Caco-2 (cell line): ENCODE measurements around the gene GHDC. TPM values are rescaled to one million over a fixed set of nuclear protein-coding genes. Genes with fewer than 3 reads are reported as not detected.

Experiments used
- BruUV-seq: library from RNA; stranded (reverse); fragments of 400-500 nt; replicated peaks from 2 replicates; lab custom pipeline; 2021; lab: Mats Ljungman, UMichigan
- CTCF ChIA-PET: fragments of 300-600 bp; sonication (Branson Sonifier 250); formaldehyde crosslinking; loops from one replicate; lab custom pipeline; 2022; ENCODE audit warnings: antibody characterized with exemption; lab: Charles Lee
- POLR2A ChIA-PET: fragments of 300-600 bp; sonication (Branson Sonifier 250); formaldehyde crosslinking; loops from one replicate; lab custom pipeline; 2022; ENCODE audit warnings: antibody characterized with exemption; lab: Charles Lee
- DNase-seq, 2 experiments: peaks; one replicate each; pipeline versions ENCODE4 v3.0.0 to v3.0.0-alpha.2; 2020 to 2022
- H3K27me3 ChIP-seq: replicated peaks from 2 replicates; pipeline ENCODE4 v1.6.0; 2011; ENCODE audit warnings: low read length; ENCODE audit not compliant: control insufficient read depth, insufficient read depth
- H3K36me3 ChIP-seq: 2 replicates; pipeline ENCODE4 v1.5.1; 2011; ENCODE audit warnings: low read length; ENCODE audit not compliant: control insufficient read depth, insufficient read depth
- H3K4me1 ChIP-seq: fragments of 250-450 bp; sonication (Bioruptor Pico); 2 replicates; pipeline ENCODE4 v1.5.1; 2020; ENCODE audit warnings: mild to moderate bottlenecking
- H3K4me3 ChIP-seq: 2 replicates; pipeline ENCODE4 v1.5.1; 2011; ENCODE audit warnings: low read depth, mild to moderate bottlenecking, control low read depth, low read length
- H3K9me3 ChIP-seq: fragments of 250-450 bp; sonication (Bioruptor Pico); 2 replicates; pipeline ENCODE4 v1.5.1; 2020; ENCODE audit warnings: mild to moderate bottlenecking, moderate library complexity
- H3K27ac Mint-ChIP-seq: one replicate; pipeline ENCODE4 v1.8.0; 2022; ENCODE audit warnings: mixed read lengths; ENCODE audit not compliant: unreplicated experiment
- H3K27me3 Mint-ChIP-seq: one replicate; pipeline ENCODE4 v1.8.0; 2022; ENCODE audit warnings: mixed read lengths; ENCODE audit not compliant: insufficient read depth, unreplicated experiment
- H3K36me3 Mint-ChIP-seq: one replicate; pipeline ENCODE4 v1.8.0; 2022; ENCODE audit warnings: mild to moderate bottlenecking, mixed read lengths; ENCODE audit not compliant: insufficient read depth, unreplicated experiment
- H3K4me1 Mint-ChIP-seq: one replicate; pipeline ENCODE4 v1.8.0; 2022; ENCODE audit warnings: low read depth, mixed read lengths; ENCODE audit not compliant: unreplicated experiment
- H3K4me3 Mint-ChIP-seq: one replicate; pipeline ENCODE4 v1.8.0; 2022; ENCODE audit warnings: mild to moderate bottlenecking, moderate library complexity, mixed read lengths; ENCODE audit not compliant: unreplicated experiment
- H3K9me3 Mint-ChIP-seq: one replicate; pipeline ENCODE4 v1.8.0; 2022; ENCODE audit warnings: mixed read lengths; ENCODE audit not compliant: unreplicated experiment
- CTCF ChIP-seq, 2 experiments: fragments of 200-600 bp in 1 of 2; IDR thresholded peaks; 1 replicate in 1 of 2; 2 replicates in 1 of 2; pipeline versions ENCODE4 v1.5.1 to v1.8.0; 2011 to 2022; ENCODE audit warnings: antibody characterized with exemption in 1 of 2, control low read depth in 1 of 2, inconsistent platforms in 1 of 2, low read depth in 1 of 2, low read length in 1 of 2, mild to moderate bottlenecking in 1 of 2, moderate library complexity in 1 of 2; ENCODE audit not compliant: insufficient read depth in 1 of 2, severe bottlenecking in 1 of 2, unreplicated experiment in 1 of 2
- intact Hi-C: fragments of 100-400 bp; cut with micrococcal nuclease; formaldehyde crosslinking; loops from one replicate; pipeline ENCODE4 v1.10.0; 2022; ENCODE audit not compliant: unreplicated experiment
- total RNA-seq: library from RNA; stranded (reverse); gene quantifications from 2 replicates; pipeline ENCODE4 v1.2.3, GENCODE V29; 2022

Gene GHDC
- total RNA-seq, 1 experiment from 2014 or later: 17.7 TPM

DNA sequence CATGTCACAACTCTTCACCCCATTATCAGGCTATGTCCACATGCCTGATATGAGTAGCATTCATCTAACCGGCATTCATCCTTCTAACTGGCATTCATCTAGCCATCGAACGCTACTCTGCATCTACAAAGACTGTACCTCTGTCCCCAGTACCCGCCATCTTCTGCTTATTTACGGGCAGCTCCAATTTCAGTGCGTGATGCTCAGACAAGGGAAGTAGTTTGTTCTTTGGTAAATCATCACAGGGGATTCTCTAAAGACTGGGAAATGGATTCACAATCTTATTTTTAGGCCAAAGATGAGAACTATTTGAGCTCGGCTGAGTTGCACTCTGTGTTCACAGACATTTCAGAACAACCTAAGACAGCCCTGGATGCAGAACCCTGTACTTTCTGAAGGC lies 42.5 kb upstream of the GHDC start:
- DNase-seq: no peak
- H3K27me3 Mint-ChIP-seq: no peaks in the 10 kb centered on the region
- intact Hi-C loops: no loop called here
- no peaks in the 10 kb centered on the region for H3K27me3 ChIP-seq
- no peaks in the 10 kb centered on the region for H3K36me3 ChIP-seq
- H3K27ac Mint-ChIP-seq: no peak overlapping the region
- no peaks in the 10 kb centered on the region for H3K36me3 Mint-ChIP-seq
- no peaks in the 10 kb centered on the region for H3K9me3 ChIP-seq
- no TSS peak for BruUV-seq
- no peaks in the 10 kb centered on the region for H3K9me3 Mint-ChIP-seq
- ChIA-PET POLR2A (no interaction called here), CTCF (interaction anchor here (1.0 to 2.0 kb wide), 2 partner anchors 14 to 15 kb away, joined by 4 to 8 read pairs; no protein-coding TSS in a partner anchor)
- no peaks in the 10 kb centered on the region for H3K4me1 Mint-ChIP-seq
- H3K4me3 ChIP-seq: no peak overlapping the region
- TF ChIP-seq CTCF (IDR thresholded peaks at IDR 0.05; ENCODE audit: insufficient read depth in 1 of 2, low read depth in 1 of 2, low read length in 1 of 2, severe bottlenecking in 1 of 2, unreplicated experiment in 1 of 2): no peak
- H3K4me1 ChIP-seq: no peaks in the 10 kb centered on the region
- H3K4me3 Mint-ChIP-seq: no peak overlapping the region

DNA sequence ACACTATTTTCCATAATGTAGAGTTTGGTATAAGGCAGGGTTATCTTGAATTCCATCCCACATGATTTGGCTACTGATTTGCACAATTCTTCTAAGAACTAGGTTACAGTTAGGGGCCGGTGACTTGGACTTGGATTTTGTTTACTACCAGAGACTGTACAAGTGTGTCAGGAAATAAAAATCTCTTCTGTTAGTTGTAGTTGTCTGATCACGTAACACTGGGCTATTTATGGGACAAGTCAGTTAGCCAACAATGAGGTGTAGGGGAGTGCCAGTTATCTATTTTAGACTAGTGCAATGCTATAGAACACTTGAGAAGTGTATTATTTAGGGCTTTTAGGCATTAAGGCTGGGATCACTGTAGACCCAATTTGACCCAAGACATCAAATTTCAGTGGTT lies 39.7 kb upstream of the GHDC start:
- no peak overlapping the region for H3K4me3 ChIP-seq
- TF ChIP-seq CTCF (IDR thresholded peaks at IDR 0.05; ENCODE audit: insufficient read depth in 1 of 2, low read depth in 1 of 2, low read length in 1 of 2, severe bottlenecking in 1 of 2, unreplicated experiment in 1 of 2): no peak
- ChIA-PET CTCF (no interaction called here), POLR2A (no interaction called here)
- Mint-ChIP-seq H3K4me1 (no peaks in the 10 kb centered on the region), H3K27me3 (no peaks in the 10 kb centered on the region), H3K9me3 (no peaks in the 10 kb centered on the region), H3K36me3 (no peaks in the 10 kb centered on the region), H3K4me3 (no peak overlapping the region), H3K27ac (no peak overlapping the region)
- DNase-seq: no peak
- H3K27me3 ChIP-seq: no peaks in the 10 kb centered on the region
- H3K4me1 ChIP-seq: no peaks in the 10 kb centered on the region
- H3K9me3 ChIP-seq: no peaks in the 10 kb centered on the region
- H3K36me3 ChIP-seq: no peaks in the 10 kb centered on the region
- intact Hi-C loops: no loop called here
- BruUV-seq: no TSS peak

DNA sequence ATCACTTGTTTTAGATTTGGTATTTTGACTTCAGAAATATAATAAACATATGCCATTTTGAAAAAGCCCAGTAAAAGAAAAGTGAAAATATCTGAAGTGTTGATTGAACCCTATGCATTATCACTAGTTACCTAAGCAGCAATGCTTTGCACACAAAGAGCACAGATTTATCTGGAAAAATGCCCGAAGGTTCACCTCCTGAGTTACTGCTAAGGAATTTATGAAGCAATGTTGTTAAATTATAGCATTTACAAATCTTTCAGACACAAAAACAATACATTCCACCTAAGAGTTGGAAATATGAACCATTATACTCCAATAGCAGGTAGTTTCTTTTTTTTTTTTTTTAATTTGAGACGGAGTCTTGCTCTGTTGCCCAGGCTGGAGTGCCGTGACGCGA lies 38.9 kb upstream of the GHDC start:
- no TSS peak for BruUV-seq
- ChIA-PET CTCF (interaction anchor here (0.7 kb wide), 1 partner anchor 33 kb away, joined by 8 read pairs; no protein-coding TSS in a partner anchor), POLR2A (no interaction called here)

More for the DNA sequence above, 38.9 kb upstream of the GHDC start:
- no peak for DNase-seq
- no peaks in the 10 kb centered on the region for H3K36me3 ChIP-seq
- intact Hi-C loops: no loop called here
- no peaks in the 10 kb centered on the region for H3K27me3 Mint-ChIP-seq
- no peak overlapping the region for H3K4me3 Mint-ChIP-seq
- H3K4me3 ChIP-seq: no peak overlapping the region
- H3K4me1 ChIP-seq: no peaks in the 10 kb centered on the region
- H3K27ac Mint-ChIP-seq: no peak overlapping the region
- no peaks in the 10 kb centered on the region for H3K9me3 Mint-ChIP-seq
- no peak for TF ChIP-seq CTCF (IDR thresholded peaks at IDR 0.05; ENCODE audit: insufficient read depth in 1 of 2, low read depth in 1 of 2, low read length in 1 of 2, severe bottlenecking in 1 of 2, unreplicated experiment in 1 of 2)
- no peaks in the 10 kb centered on the region for H3K36me3 Mint-ChIP-seq
- no peaks in the 10 kb centered on the region for H3K9me3 ChIP-seq
- H3K4me1 Mint-ChIP-seq: no peaks in the 10 kb centered on the region
- no peaks in the 10 kb centered on the region for H3K27me3 ChIP-seq
